Measurements from ENCODE around the gene UNG.
"Not testable (repeated sequence)": the region's sequence is repeated elsewhere in the genome, so short reads cannot be mapped to it uniquely, and the experiment has no call there.

Gene UNG

DNA sequence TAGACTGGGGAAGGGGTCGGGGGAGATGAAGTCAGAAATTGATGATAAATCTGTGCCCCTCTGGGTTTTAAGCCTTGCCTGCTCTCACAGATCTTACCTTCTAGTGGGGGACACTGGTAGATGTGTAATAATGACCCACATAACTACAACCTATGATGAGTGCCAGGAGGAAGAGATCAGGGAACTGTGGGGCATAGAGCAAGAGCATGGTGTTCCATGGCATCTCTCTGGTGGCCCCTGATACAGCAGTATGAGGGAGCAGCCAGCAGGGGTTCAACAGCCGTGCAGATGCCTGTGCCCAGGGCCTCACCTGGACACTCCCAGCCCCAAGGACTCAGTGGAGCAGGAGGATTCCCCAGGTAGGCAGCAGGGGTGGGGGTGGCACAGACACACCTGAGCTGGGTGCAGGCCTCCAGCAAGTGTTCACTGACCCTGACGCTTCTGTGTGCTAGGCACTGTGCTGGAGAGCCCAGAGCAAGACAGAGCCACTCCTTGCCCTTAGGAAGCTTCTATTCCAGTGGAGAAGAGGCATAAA is 24.0 kb downstream of the UNG start:
- DNase-seq (ENCODE audit: low read depth in 2 of 2), result no peak

GRCh38 chr12:109124878-109125648 is 27.7 kb downstream of the UNG start:
- DNase-seq (ENCODE audit: low read depth in 2 of 2), result no peak

GRCh38 chr12:109125791-109126190 is 28.4 kb downstream of the UNG start:
- no peak for DNase-seq (ENCODE audit: low read depth in 2 of 2)

- DNase-seq (ENCODE audit: low read depth in 2 of 2), result no peak
Observed at GRCh38 chr12:109126784-109127183, 29.4 kb downstream of the UNG start.

GRCh38 chr12:109127533-109128242 is 30.3 kb downstream of the UNG start:
- no peak for DNase-seq (ENCODE audit: low read depth in 2 of 2)

DNA sequence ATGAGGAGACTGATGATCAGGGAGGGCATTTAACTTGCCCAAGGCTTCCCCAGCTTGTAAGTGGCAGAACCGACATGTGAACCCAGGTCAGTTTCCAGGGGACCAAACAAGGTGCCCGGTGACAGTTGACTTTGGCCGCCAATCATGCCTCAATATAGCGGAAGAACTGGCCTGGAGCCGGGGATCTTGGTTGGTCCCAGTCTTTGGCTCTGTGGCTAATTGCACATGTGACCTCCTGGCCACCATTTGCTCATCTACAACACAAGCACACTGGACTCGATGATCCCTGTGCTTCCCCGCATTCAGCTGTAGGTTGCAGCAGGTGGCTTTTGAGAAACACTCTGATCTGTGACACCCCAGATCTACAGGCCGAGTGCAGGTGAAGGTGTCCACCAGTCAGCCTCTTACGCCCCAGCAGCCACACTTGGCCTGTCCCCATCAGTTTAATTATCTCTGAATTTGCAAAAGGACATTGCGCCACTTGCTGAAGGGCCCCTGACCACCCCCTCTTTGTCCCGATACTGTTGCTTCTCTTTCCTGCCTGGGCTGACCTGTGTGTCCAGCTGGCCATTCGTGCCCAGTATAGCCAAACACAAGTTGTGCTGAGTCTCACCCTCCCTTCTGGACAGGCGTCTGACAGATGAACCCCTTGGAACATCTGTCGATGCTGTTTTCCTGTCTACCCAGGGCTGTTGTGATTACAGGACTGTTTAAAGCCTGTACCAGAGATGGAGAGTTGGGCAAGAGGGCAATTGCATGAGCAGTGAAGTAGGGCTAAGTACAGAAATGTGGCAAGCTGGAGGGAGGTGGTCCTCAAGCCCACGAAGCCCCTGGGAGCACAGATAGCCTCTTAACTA is 33.1 kb downstream of the UNG start:
- no peak for DNase-seq (ENCODE audit: low read depth in 2 of 2)

DNA sequence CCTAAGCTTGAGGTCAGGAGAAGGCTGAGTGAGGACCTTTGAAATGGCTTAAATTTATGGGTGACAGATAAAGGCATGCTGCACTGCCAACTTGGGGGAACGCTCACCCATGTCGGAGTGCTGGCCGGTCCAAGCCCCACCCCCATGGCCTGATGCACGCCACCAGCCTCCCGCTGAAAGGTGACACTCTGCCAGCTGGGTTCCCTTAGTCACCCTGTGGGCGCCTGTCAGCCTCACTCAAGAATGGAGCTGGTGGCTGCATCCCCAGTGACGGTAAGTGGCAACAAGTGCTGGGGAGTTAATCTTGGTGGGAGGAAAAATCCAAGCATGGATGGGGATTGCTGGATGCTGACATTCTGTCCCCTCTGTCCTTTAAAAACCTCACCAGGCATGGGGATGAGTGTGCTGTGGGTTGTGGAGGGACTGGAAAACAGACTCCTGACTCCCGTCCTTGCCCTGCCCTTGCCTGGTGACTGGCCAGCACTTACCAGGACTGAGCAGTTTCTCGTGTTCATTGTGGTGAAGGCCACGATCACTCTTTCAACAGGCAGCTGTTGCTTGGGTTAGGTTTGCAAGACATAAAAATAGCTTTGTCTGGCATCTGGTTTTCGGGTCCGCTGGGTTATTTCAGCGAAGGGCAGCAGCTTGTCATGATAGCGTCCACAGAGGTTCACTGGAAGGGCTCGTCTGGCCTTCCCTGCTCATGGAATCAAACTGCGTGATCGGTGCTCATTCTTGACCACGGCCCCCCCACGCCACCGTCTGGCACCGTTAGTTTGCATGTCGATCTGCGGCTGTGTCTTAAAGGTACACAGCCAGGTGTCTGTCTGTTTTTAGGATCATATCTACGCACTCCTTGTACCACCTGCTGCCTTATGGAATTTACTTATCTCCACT is 34.0 kb downstream of the UNG start:
- no peak for DNase-seq (ENCODE audit: low read depth in 2 of 2)

GRCh38 chr12:109134186-109134917 is 37.0 kb downstream of the UNG start:
- no peak for DNase-seq (ENCODE audit: low read depth in 2 of 2)

- DNase-seq (ENCODE audit: low read depth in 2 of 2), result no peak
Observed at GRCh38 chr12:109137055-109137454, 39.7 kb downstream of the UNG start.

- no peak for DNase-seq (ENCODE audit: low read depth in 2 of 2)
Observed at GRCh38 chr12:109139360-109139759, 42.0 kb downstream of the UNG start.

DNA sequence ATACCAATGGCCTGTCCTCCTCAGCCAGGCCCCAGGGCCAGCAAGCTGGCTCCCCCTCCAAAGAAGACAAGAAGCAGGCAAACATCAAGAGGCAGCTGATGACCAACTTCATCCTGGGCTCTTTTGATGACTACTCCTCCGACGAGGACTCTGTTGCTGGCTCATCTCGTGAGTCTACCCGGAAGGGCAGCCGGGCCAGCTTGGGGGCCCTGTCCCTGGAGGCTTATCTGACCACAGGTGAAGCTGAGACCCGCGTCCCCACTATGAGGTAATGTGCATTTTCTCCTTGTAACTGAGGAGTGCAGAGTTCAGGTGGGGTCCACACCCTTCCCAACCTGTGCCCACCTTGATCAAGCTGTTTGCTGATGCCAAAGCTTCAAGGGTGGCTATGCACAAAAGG is 42.4 kb downstream of the UNG start:
- no peak for DNase-seq (ENCODE audit: low read depth in 2 of 2)

- DNase-seq (ENCODE audit: low read depth in 2 of 2), result no peak
Observed at GRCh38 chr12:109140560-109140959, 43.2 kb downstream of the UNG start.

DNA sequence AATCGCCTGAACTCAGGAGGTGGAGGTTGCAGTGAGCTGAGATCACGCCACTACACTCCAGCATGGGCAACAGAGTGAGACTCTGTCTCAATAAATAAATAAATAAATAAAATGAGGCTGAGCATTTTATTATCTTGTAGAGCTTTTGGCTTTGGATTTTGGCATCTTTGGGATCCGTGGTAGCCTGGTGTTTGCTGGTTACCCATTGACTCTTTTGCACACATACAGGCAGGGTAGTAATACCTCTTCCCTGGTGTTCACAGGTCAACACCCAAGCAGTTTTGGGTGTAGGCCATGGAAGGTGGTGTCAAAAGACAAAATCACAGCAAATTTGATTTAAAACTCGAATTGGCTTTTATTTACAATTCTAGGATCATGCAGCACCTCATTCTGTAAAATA is 46.8 kb downstream of the UNG start:
- no peak for DNase-seq (ENCODE audit: low read depth in 2 of 2)

GRCh38 chr12:109147126-109147525 is 49.7 kb downstream of the UNG start:
- not testable (repeated sequence) for DNase-seq (ENCODE audit: low read depth in 2 of 2)

DNA sequence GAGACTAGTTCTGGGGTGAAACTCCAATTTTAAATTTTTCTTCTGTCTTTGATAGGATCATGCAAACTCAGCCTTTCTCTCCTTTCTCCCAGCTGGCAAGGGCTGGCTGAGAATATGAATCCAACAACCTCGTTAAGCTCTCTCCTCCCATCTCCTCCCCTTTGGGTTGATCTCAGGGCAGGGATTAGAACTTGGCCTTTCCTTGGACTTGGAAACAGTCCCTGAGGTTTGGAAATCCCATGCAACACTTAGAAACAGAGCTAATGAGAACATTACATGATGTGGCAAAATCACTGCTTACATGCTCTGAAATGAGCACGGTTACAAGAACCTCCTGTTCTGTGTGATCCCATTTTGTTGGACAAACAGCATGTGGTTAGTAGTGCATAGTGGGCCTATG is 50.6 kb downstream of the UNG start:
- DNase-seq (ENCODE audit: low read depth in 2 of 2), result no peak

- no peak for DNase-seq (ENCODE audit: low read depth in 2 of 2)
Observed at GRCh38 chr12:109150124-109150640, 52.8 kb downstream of the UNG start.

GRCh38 chr12:109151457-109151856 is 54.1 kb downstream of the UNG start:
- DNase-seq (ENCODE audit: low read depth in 2 of 2), result no peak

DNA sequence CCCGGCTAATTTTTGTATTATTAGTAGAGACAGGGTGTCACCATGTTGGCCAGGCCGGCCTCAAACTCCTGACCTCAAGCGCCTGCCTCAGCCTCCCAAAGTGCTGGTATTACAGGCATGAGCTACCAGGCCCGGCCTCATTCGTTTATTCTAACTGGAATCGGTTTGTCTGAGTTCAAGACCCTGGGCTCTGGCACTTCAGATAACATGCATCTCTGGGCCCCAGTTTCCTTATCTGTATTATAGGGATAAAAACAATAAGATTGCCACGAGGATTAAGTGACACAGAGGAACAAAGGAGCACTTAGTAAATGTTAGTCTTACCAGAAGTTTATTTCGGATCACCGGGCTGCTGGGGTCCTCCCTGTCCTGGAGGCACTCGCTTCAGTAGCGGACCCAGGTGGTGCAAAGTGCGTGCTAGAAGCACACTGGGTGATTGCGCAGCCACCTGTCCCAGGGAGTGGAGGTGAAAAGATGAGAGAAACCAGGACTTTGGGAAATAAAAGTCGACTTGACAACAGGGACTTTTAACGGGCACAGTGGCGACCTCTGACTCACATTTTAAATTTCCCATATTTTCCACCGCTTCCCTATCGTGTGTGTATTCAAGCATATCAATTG is 56.5 kb downstream of the UNG start:
- DNase-seq (ENCODE audit: low read depth in 2 of 2), result no peak

Measured in stimulated activated CD8-positive, alpha-beta memory T cell treated with anti-CD3 and anti-CD28 coated beads, Interleukin-7, amount 100 ng/mL, for 4 hours (primary cell).